Chondrocyte (in vitro differentiated cells): ENCODE data around the gene TCN2. TPM values are rescaled to one million over a fixed set of nuclear protein-coding genes. Genes with fewer than 3 reads are reported as not detected.
"Not testable (repeated sequence)": the region's sequence is repeated elsewhere in the genome, so short reads cannot be mapped to it uniquely, and the experiment has no call there.

ENCODE experiments used
- DNase-seq: peaks from one replicate; pipeline ENCODE4 v3.0.0; 2021; ENCODE audit warnings: mixed read lengths, low spot score
- H3K27ac Mint-ChIP-seq: one replicate; pipeline ENCODE4 v1.8.0; 2021; ENCODE audit warnings: mild to moderate bottlenecking, moderate library complexity, mixed read lengths; ENCODE audit not compliant: unreplicated experiment
- H3K27me3 Mint-ChIP-seq: 2 replicates; pipeline ENCODE4 v1.8.0; 2021; ENCODE audit warnings: low read depth, mixed read lengths
- H3K36me3 Mint-ChIP-seq: 2 replicates; pipeline ENCODE4 v1.8.0; 2021; ENCODE audit warnings: low read depth, mixed read lengths
- H3K4me1 Mint-ChIP-seq: 2 replicates; pipeline ENCODE4 v1.8.0; 2021; ENCODE audit warnings: low read depth, mild to moderate bottlenecking, mixed read lengths
- H3K4me3 Mint-ChIP-seq: one replicate; pipeline ENCODE4 v1.8.0; 2021; ENCODE audit warnings: mild to moderate bottlenecking, moderate library complexity, mixed read lengths; ENCODE audit not compliant: unreplicated experiment
- H3K9me3 Mint-ChIP-seq: 2 replicates; pipeline ENCODE4 v1.8.0; 2021; ENCODE audit warnings: low read depth, mixed read lengths
- CTCF ChIP-seq: fragments of 200-600 bp; sonication (generic); IDR thresholded peaks from 2 replicates; pipeline ENCODE4 v1.5.0; 2021; ENCODE audit warnings: antibody characterized with exemption, mild to moderate bottlenecking, moderate library complexity
- long read RNA-seq: library from polyadenylated mRNA; stranded (forward); transcript quantifications from one replicate; pipeline ENCODE4 v2.0.0, GENCODE V29; 2021
- total RNA-seq: library from RNA; stranded (reverse); gene quantifications from 3 replicates; pipeline ENCODE4 v1.2.1, GENCODE V29; 2021

Gene TCN2
- 10.4 to 14.9 TPM (median 11.5 TPM) in 3 replicates for total RNA-seq
- long read RNA-seq, transcript TCN2-201 (9 exons, 2,535 nt), result major isoform, 17 of 22 reads
- long read RNA-seq, partial matches to known transcripts, result 1 of 22 reads
- long read RNA-seq, other reads (novel, unspliced or antisense), result 3 of 22 reads

GRCh38 chr22:30606455-30607299 lies at the start of gene TCN2:
TCN2 (plus strand) TSS chr22:30607174; CDS start chr22:30607332, 158 bp downstream.
- TF ChIP-seq CTCF, result no peak
- Mint-ChIP-seq H3K4me3 (peak within 1 kb of the TSS; percentile 77), H3K36me3 (peaks cover 2% of the 10 kb centered on the region), H3K9me3 (no peaks in the 10 kb centered on the region), H3K27me3 (no peaks in the 10 kb centered on the region), H3K4me1 (peaks cover 43% of the 10 kb centered on the region), H3K27ac (peak within 1 kb of the TSS; percentile 92)
- no peak for DNase-seq

- H3K36me3 Mint-ChIP-seq, result no peaks in the 10 kb centered on the region
- no peaks in the 10 kb centered on the region for H3K27me3 Mint-ChIP-seq
- no peak overlapping the region for H3K4me3 Mint-ChIP-seq
- H3K9me3 Mint-ChIP-seq, result no peaks in the 10 kb centered on the region
- no peak for DNase-seq
- H3K27ac Mint-ChIP-seq, result no peak overlapping the region
- TF ChIP-seq CTCF, result no peak
- H3K4me1 Mint-ChIP-seq, result peaks cover 6% of the 10 kb centered on the region
Measured at GRCh38 chr22:30557243-30557642, 49.7 kb upstream of the TCN2 start.

- no peak for TF ChIP-seq CTCF
- Mint-ChIP-seq H3K4me3 (no peak overlapping the region), H3K27me3 (peaks cover 2% of the 10 kb centered on the region), H3K27ac (no peak overlapping the region), H3K9me3 (no peaks in the 10 kb centered on the region), H3K36me3 (no peaks in the 10 kb centered on the region), H3K4me1 (peaks cover 6% of the 10 kb centered on the region)
- DNase-seq, result no peak
Measured at GRCh38 chr22:30559889-30560288, 47.1 kb upstream of the TCN2 start.

- H3K36me3 Mint-ChIP-seq, H3K4me3 Mint-ChIP-seq, DNase-seq, H3K27ac Mint-ChIP-seq, H3K27me3 Mint-ChIP-seq, H3K4me1 Mint-ChIP-seq, H3K9me3 Mint-ChIP-seq: not testable (repeated sequence)
- TF ChIP-seq CTCF, result peak; percentile 37
Measured at GRCh38 chr22:30560643-30561202, 46.3 kb upstream of the TCN2 start.

- no peak for DNase-seq
- TF ChIP-seq CTCF, result no peak
- Mint-ChIP-seq H3K9me3 (no peaks in the 10 kb centered on the region), H3K4me1 (peaks cover 6% of the 10 kb centered on the region), H3K27me3 (peaks cover 8% of the 10 kb centered on the region), H3K27ac (no peak overlapping the region), H3K36me3 (no peaks in the 10 kb centered on the region), H3K4me3 (no peak overlapping the region)
Measured at GRCh38 chr22:30561402-30562189, 45.4 kb upstream of the TCN2 start.
